ENCODE data around the gene P4HB. TPM values are rescaled to one million over a fixed set of nuclear protein-coding genes. Genes with fewer than 3 reads are reported as not detected.

The P4HB gene
- total RNA-seq, 3 donors from 2014 or later: 442 to 487 (median 478) TPM

- H3K27me3 Mint-ChIP-seq (ENCODE audit: low read depth): no peaks in the 10 kb centered on the region
- no peaks in the 10 kb centered on the region for H3K9me3 Mint-ChIP-seq
- H3K4me1 Mint-ChIP-seq (ENCODE audit: low read depth): peaks cover 36% of the 10 kb centered on the region
- peak overlapping the region; percentile 21 for H3K4me3 Mint-ChIP-seq
- ATAC-seq (no peak), DNase-seq (no peak)
- peaks cover 14% of the 10 kb centered on the region for H3K36me3 Mint-ChIP-seq (ENCODE audit: insufficient read depth)
Observed at GRCh38 chr17:81867170-81867990, 7.0 kb upstream of the P4HB start.

- DNase-seq: no peak
- peaks cover 36% of the 10 kb centered on the region for H3K4me1 Mint-ChIP-seq (ENCODE audit: low read depth)
- peaks cover 14% of the 10 kb centered on the region for H3K36me3 Mint-ChIP-seq (ENCODE audit: insufficient read depth)
- H3K4me3 Mint-ChIP-seq: no peak overlapping the region
- no peaks in the 10 kb centered on the region for H3K9me3 Mint-ChIP-seq
- H3K27me3 Mint-ChIP-seq (ENCODE audit: low read depth): no peaks in the 10 kb centered on the region
- ATAC-seq: no peak
Observed at GRCh38 chr17:81866440-81867169, 6.3 kb upstream of the P4HB start.

- Mint-ChIP-seq H3K9me3 (no peaks in the 10 kb centered on the region), H3K36me3 (ENCODE audit: insufficient read depth) (peaks cover 14% of the 10 kb centered on the region)
- no peak for DNase-seq
Observed at GRCh38 chr17:81865733-81866439, 5.6 kb upstream of the P4HB start.

GRCh38 chr17:81865358-81865732 lies 5.0 kb upstream of the P4HB start:
- H3K4me3 Mint-ChIP-seq: no peak overlapping the region
- H3K4me1 Mint-ChIP-seq (ENCODE audit: low read depth): peaks cover 36% of the 10 kb centered on the region
- peaks cover 14% of the 10 kb centered on the region for H3K36me3 Mint-ChIP-seq (ENCODE audit: insufficient read depth)
- DNase-seq (no peak), ATAC-seq (no peak)
- H3K27me3 Mint-ChIP-seq (ENCODE audit: low read depth): no peaks in the 10 kb centered on the region
- H3K9me3 Mint-ChIP-seq: no peaks in the 10 kb centered on the region

More at GRCh38 chr17:81865733-81866439, 5.6 kb upstream of the P4HB start:
- peaks cover 36% of the 10 kb centered on the region for H3K4me1 Mint-ChIP-seq (ENCODE audit: low read depth)
- ATAC-seq: no peak
- no peak overlapping the region for H3K4me3 Mint-ChIP-seq
- H3K27me3 Mint-ChIP-seq (ENCODE audit: low read depth): no peaks in the 10 kb centered on the region

- ATAC-seq: no peak
- Mint-ChIP-seq H3K4me3 (peak overlapping the region; percentile 80), H3K36me3 (ENCODE audit: insufficient read depth) (peaks cover 14% of the 10 kb centered on the region), H3K27me3 (ENCODE audit: low read depth) (no peaks in the 10 kb centered on the region), H3K4me1 (ENCODE audit: low read depth) (peaks cover 35% of the 10 kb centered on the region), H3K9me3 (no peaks in the 10 kb centered on the region)
- no peak for DNase-seq
Observed at GRCh38 chr17:81863833-81864768, 3.8 kb upstream of the P4HB start.

- Mint-ChIP-seq H3K36me3 (ENCODE audit: insufficient read depth) (peaks cover 14% of the 10 kb centered on the region), H3K9me3 (no peaks in the 10 kb centered on the region), H3K4me1 (ENCODE audit: low read depth) (peaks cover 40% of the 10 kb centered on the region), H3K27me3 (ENCODE audit: low read depth) (no peaks in the 10 kb centered on the region), H3K4me3 (peak overlapping the region; percentile 80)
- DNase-seq: no peak
- no peak for ATAC-seq
Observed at GRCh38 chr17:81863123-81863675, 2.9 kb upstream of the P4HB start.

GRCh38 chr17:81860756-81861568 lies 627 bp upstream of the P4HB start:
- peak; percentile 99 for DNase-seq
- Mint-ChIP-seq H3K36me3 (ENCODE audit: insufficient read depth) (peaks cover 22% of the 10 kb centered on the region), H3K4me1 (ENCODE audit: low read depth) (peaks cover 34% of the 10 kb centered on the region), H3K9me3 (no peaks in the 10 kb centered on the region), H3K4me3 (peak overlapping the region; percentile 90), H3K27me3 (ENCODE audit: low read depth) (no peaks in the 10 kb centered on the region)
- peak; percentile 84 to 85 for ATAC-seq

- no peak for DNase-seq
- Mint-ChIP-seq H3K27me3 (ENCODE audit: low read depth) (no peaks in the 10 kb centered on the region), H3K4me3 (peak overlapping the region; percentile 87), H3K4me1 (ENCODE audit: low read depth) (peaks cover 37% of the 10 kb centered on the region), H3K36me3 (ENCODE audit: insufficient read depth) (peaks cover 24% of the 10 kb centered on the region), H3K9me3 (no peaks in the 10 kb centered on the region)
- ATAC-seq: no peak
Observed at GRCh38 chr17:81858967-81859905, 1.1 kb downstream of the P4HB start.

GRCh38 chr17:81858170-81858966 lies 2.0 kb downstream of the P4HB start:
- peak overlapping the region; percentile 87 for H3K4me3 Mint-ChIP-seq
- peaks cover 33% of the 10 kb centered on the region for H3K4me1 Mint-ChIP-seq (ENCODE audit: low read depth)
- no peaks in the 10 kb centered on the region for H3K9me3 Mint-ChIP-seq
- no peaks in the 10 kb centered on the region for H3K27me3 Mint-ChIP-seq (ENCODE audit: low read depth)
- H3K36me3 Mint-ChIP-seq (ENCODE audit: insufficient read depth): peaks cover 24% of the 10 kb centered on the region
- no peak for ATAC-seq
- no peak for DNase-seq

- H3K4me3 Mint-ChIP-seq: no peak overlapping the region
- H3K9me3 Mint-ChIP-seq: no peaks in the 10 kb centered on the region
- H3K36me3 Mint-ChIP-seq (ENCODE audit: insufficient read depth): peaks cover 28% of the 10 kb centered on the region
- H3K27me3 Mint-ChIP-seq (ENCODE audit: low read depth): no peaks in the 10 kb centered on the region
- no peak for ATAC-seq
- peaks cover 22% of the 10 kb centered on the region for H3K4me1 Mint-ChIP-seq (ENCODE audit: low read depth)
- no peak for DNase-seq
Observed at GRCh38 chr17:81854974-81855774, 5.2 kb downstream of the P4HB start.

GRCh38 chr17:81852237-81852636 lies 8.1 kb downstream of the P4HB start:
- H3K4me3 Mint-ChIP-seq: no peak overlapping the region
- ATAC-seq: no peak
- no peaks in the 10 kb centered on the region for H3K9me3 Mint-ChIP-seq
- H3K4me1 Mint-ChIP-seq (ENCODE audit: low read depth): peaks cover 4% of the 10 kb centered on the region
- H3K36me3 Mint-ChIP-seq (ENCODE audit: insufficient read depth): peaks cover 19% of the 10 kb centered on the region
- H3K27me3 Mint-ChIP-seq (ENCODE audit: low read depth): no peaks in the 10 kb centered on the region
- DNase-seq: no peak

Data from activated T-cell treated with anti-CD3 and anti-CD28 coated beads, Interleukin-2, amount 50 U/mL, for 4 hours (primary cell).